ENCODE results near the gene LGMN.
"Not testable (repeated sequence)": the region's sequence is repeated elsewhere in the genome, so short reads cannot be mapped to it uniquely, and the experiment has no call there.

LGMN gene

GRCh38 chr14:92781350-92781749 lies 32.9 kb upstream of the LGMN start:
- CTCF ChIA-PET: interaction anchor here (1.4 to 3.7 kb wide), 2 partner anchors 67 to 95 kb away, joined by 7 to 19 read pairs; no protein-coding TSS in a partner anchor
- POLR2A ChIA-PET: interaction anchor here (1.1 kb wide), 1 partner anchor 33 kb away, joined by 4 read pairs; the partner anchor contains the start of gene LGMN
- Histone ChIP-seq H3K27ac (ENCODE audit: extremely low read depth, low read depth, low read length) (no peak overlapping the region), H3K9me3 (ENCODE audit: control insufficient read depth, insufficient read depth, low read depth, low read length) (no peaks in the 10 kb centered on the region), H3K36me3 (ENCODE audit: control insufficient read depth in 2 of 2, insufficient read depth in 1 of 2, low read length in 2 of 2) (no peaks in the 10 kb centered on the region), H3K4me3 (ENCODE audit: low read depth, low read length) (no peak overlapping the region), H3K4me1 (ENCODE audit: control insufficient read depth, insufficient read depth, low read length) (no peaks in the 10 kb centered on the region)
- TF ChIP-seq ZNF623 (tag by site-specific recombination; IDR thresholded peaks at IDR 0.05): no peak
- TF ChIP-seq IKZF3 (tag by site-specific recombination; IDR thresholded peaks at IDR 0.05): no peak
- no peak for TF ChIP-seq ZNF266 (tag by site-specific recombination; IDR thresholded peaks at IDR 0.05; ENCODE audit: low read depth)
- TF ChIP-seq ZBTB21 (tag by site-specific recombination; IDR thresholded peaks at IDR 0.05): no peak
- no peak for TF ChIP-seq ZSCAN16 (tag by site-specific recombination; IDR thresholded peaks at IDR 0.05)
- no peak for TF ChIP-seq ZNF518A (tag by site-specific recombination; conservative IDR thresholded peaks at IDR 0.05; ENCODE audit: low read depth)
- TF ChIP-seq ZNF561 (tag by site-specific recombination; IDR thresholded peaks at IDR 0.05; ENCODE audit: borderline replicate concordance): no peak
- TF ChIP-seq ZNF692 (tag by site-specific recombination; IDR thresholded peaks at IDR 0.05): no peak
- no peak for TF ChIP-seq KLF17 (tag by site-specific recombination; IDR thresholded peaks at IDR 0.05)
- no peak for TF ChIP-seq RBAK (tag by site-specific recombination; IDR thresholded peaks at IDR 0.05)
- TF ChIP-seq AEBP2 (tag by site-specific recombination; IDR thresholded peaks at IDR 0.05; ENCODE audit: borderline replicate concordance): no peak
- no peak for TF ChIP-seq ZEB2 (tag by site-specific recombination; IDR thresholded peaks at IDR 0.05)
- no peak for TF ChIP-seq ZNF558 (tag by site-specific recombination; IDR thresholded peaks at IDR 0.05)

- ChIA-PET CTCF (interaction anchor here (1.0 to 1.4 kb wide), 2 partner anchors 66 to 94 kb away, joined by 5 to 7 read pairs; no protein-coding TSS in a partner anchor), POLR2A (interaction anchor here (1.1 kb wide), 1 partner anchor 32 kb away, joined by 4 read pairs; the partner anchor contains the start of gene LGMN)
- Histone ChIP-seq H3K4me1 (ENCODE audit: control insufficient read depth, insufficient read depth, low read length) (no peaks in the 10 kb centered on the region), H3K36me3 (ENCODE audit: control insufficient read depth in 2 of 2, insufficient read depth in 1 of 2, low read length in 2 of 2) (no peaks in the 10 kb centered on the region), H3K4me3 (ENCODE audit: low read depth, low read length) (no peak overlapping the region), H3K9me3 (ENCODE audit: control insufficient read depth, insufficient read depth, low read depth, low read length) (no peaks in the 10 kb centered on the region), H3K27ac (ENCODE audit: extremely low read depth, low read depth, low read length) (no peak overlapping the region)
- TF ChIP-seq TCF7L2 (IDR thresholded peaks at IDR 0.05; ENCODE audit: borderline replicate concordance, low read depth, low read length): no peak
- no peak for TF ChIP-seq ZNF138 (tag by site-specific recombination; IDR thresholded peaks at IDR 0.05; ENCODE audit: borderline replicate concordance)
- TF ChIP-seq GLI2 (tag by site-specific recombination; IDR thresholded peaks at IDR 0.05; ENCODE audit: borderline replicate concordance, low read depth): no peak
- no peak for TF ChIP-seq ZNF670 (tag by site-specific recombination; IDR thresholded peaks at IDR 0.05; ENCODE audit: low read depth)
These were observed 32.2 kb upstream of the LGMN start for GRCh38 chr14:92780444-92781232.

GRCh38 chr14:92778868-92779565 lies 30.6 kb upstream of the LGMN start:
- H3K4me3 ChIP-seq (ENCODE audit: low read depth, low read length); H3K27ac ChIP-seq (ENCODE audit: extremely low read depth, low read depth, low read length); H3K4me1 ChIP-seq (ENCODE audit: control insufficient read depth, insufficient read depth, low read length); H3K9me3 ChIP-seq (ENCODE audit: control insufficient read depth, insufficient read depth, low read depth, low read length); H3K36me3 ChIP-seq (ENCODE audit: control insufficient read depth in 2 of 2, insufficient read depth in 1 of 2, low read length in 2 of 2): not testable (repeated sequence)
- ChIA-PET POLR2A (interaction anchor here (1.1 kb wide), 1 partner anchor 30 kb away, joined by 3 read pairs; the partner anchor contains the start of gene LGMN), CTCF (interaction anchor here (1.1 kb wide), 1 partner anchor 11 kb away, joined by 3 read pairs; no protein-coding TSS in a partner anchor)

Measured in HEK293 (cell line).